NB4 (cell line): ENCODE data around the gene MAPK4.

ENCODE experiments used
- CTCF ChIP-seq: IDR thresholded peaks from one replicate; pipeline ENCODE4 v1.5.1; 2012; ENCODE audit warnings: low read depth, low read length
- MAX ChIP-seq: IDR thresholded peaks from 2 replicates; pipeline ENCODE4 v1.6.1; 2011; ENCODE audit warnings: low read depth, low read length
- POLR2A ChIP-seq: IDR thresholded peaks from 2 replicates; pipeline ENCODE4 v1.6.1; 2011; ENCODE audit warnings: mild to moderate bottlenecking; ENCODE audit not compliant: insufficient read length; ENCODE audit errors: extremely low read depth

- TF ChIP-seq CTCF (no peak), MAX (no peak), POLR2A (no peak)
These were observed 169.5 kb downstream of the MAPK4 start for GRCh38 chr18:50729376-50729775.
